H1 (cell line): ENCODE measurements around the gene TBC1D2B. TPM values are rescaled to one million over a fixed set of nuclear protein-coding genes. Genes with fewer than 3 reads are reported as not detected.

Experiments
- CTCF ChIA-PET: fragments of 300-600 bp; sonication (Branson Sonifier 250); formaldehyde crosslinking; loops from one replicate; lab custom pipeline; 2021; ENCODE audit not compliant: partially characterized antibody; lab: Charles Lee
- POLR2A ChIA-PET: fragments of 300-600 bp; sonication (Branson Sonifier 250); formaldehyde crosslinking; loops from one replicate; lab custom pipeline; 2021; ENCODE audit warnings: inconsistent platforms; ENCODE audit not compliant: partially characterized antibody; lab: Charles Lee
- DNase-seq, 2 experiments: peaks; one replicate each; pipeline versions ENCODE4 v3.0.0 to v3.0.0-alpha.2; 2010 to 2022; ENCODE audit warnings: low spot score in 2 of 2, low read depth in 1 of 2, mixed read lengths in 1 of 2
- FAIRE-seq: peaks from 2 replicates; lab custom pipeline; 2011; peaks lifted over from hg19 to GRCh38; lab: Jason Lieb, UNC
- H2AFZ ChIP-seq: 2 replicates; pipeline ENCODE4 v1.8.1; 2012; ENCODE audit warnings: low read length, inconsistent platforms
- H2AK5ac ChIP-seq: 2 replicates; pipeline ENCODE4 v1.6.1; 2013; ENCODE audit warnings: low read depth, low read length
- H2BK120ac ChIP-seq: replicated peaks from 2 replicates; pipeline ENCODE3; 2013; ENCODE audit warnings: low read depth, low read length, inconsistent platforms
- H2BK12ac ChIP-seq: 2 replicates; pipeline ENCODE4 v1.6.1; 2013; ENCODE audit warnings: low read depth, low read length
- H2BK15ac ChIP-seq: 2 replicates; pipeline ENCODE4 v1.6.1; 2013; ENCODE audit warnings: low read length
- H2BK20ac ChIP-seq: 2 replicates; pipeline ENCODE4 v1.6.1; 2013; ENCODE audit warnings: low read length
- H2BK5ac ChIP-seq: 2 replicates; pipeline ENCODE4 v1.6.1; 2013; ENCODE audit warnings: low read depth, low read length
- H3K14ac ChIP-seq: 2 replicates; pipeline ENCODE4 v1.6.1; 2013; ENCODE audit warnings: inconsistent platforms; ENCODE audit not compliant: insufficient read length
- H3K18ac ChIP-seq: 2 replicates; pipeline ENCODE4 v1.6.1; 2013; ENCODE audit warnings: low read length; ENCODE audit errors: extremely low read depth
- H3K23ac ChIP-seq: 2 replicates; pipeline ENCODE4 v1.6.1; 2013; ENCODE audit warnings: inconsistent platforms; ENCODE audit not compliant: insufficient read length
- H3K23me2 ChIP-seq: 2 replicates; pipeline ENCODE4 v1.6.1; 2013; ENCODE audit warnings: low read depth, low read length
- H3K27ac ChIP-seq: 2 replicates; pipeline ENCODE4 v1.6.1; 2011; ENCODE audit warnings: low read depth, low read length, inconsistent platforms
- H3K27me3 ChIP-seq, 4 experiments: replicated peaks in 1 of 4; 1 replicate in 1 of 4; 2 replicates in 3 of 4; pipeline versions ENCODE4 v1.6.1 to v1.8.1; 2011 to 2013; ENCODE audit warnings: low read length in 3 of 4, mild to moderate bottlenecking in 3 of 4, inconsistent platforms in 2 of 4, mixed read lengths in 2 of 4, moderate library complexity in 1 of 4; ENCODE audit not compliant: control insufficient read depth in 3 of 4, insufficient read depth in 3 of 4; ENCODE audit errors: extremely low read depth in 1 of 4
- H3K36me3 ChIP-seq, 4 experiments: 2 replicates each; pipeline versions ENCODE4 v1.6.1 to v1.8.1; 2011 to 2013; ENCODE audit warnings: mild to moderate bottlenecking in 4 of 4, low read length in 3 of 4, moderate library complexity in 2 of 4, control low read depth in 1 of 4, inconsistent platforms in 1 of 4; ENCODE audit not compliant: insufficient read depth in 4 of 4, control insufficient read depth in 2 of 4
- H3K4ac ChIP-seq: replicated peaks from 2 replicates; pipeline ENCODE3; 2013; ENCODE audit warnings: low read length, low read depth, mixed read lengths, inconsistent platforms; ENCODE audit not compliant: insufficient read length
- H3K4me1 ChIP-seq, 4 experiments: replicated peaks in 1 of 4; 1 replicate in 1 of 4; 2 replicates in 3 of 4; pipeline versions ENCODE4 v1.6.1 to v1.8.1; 2011 to 2013; ENCODE audit warnings: low read length in 3 of 4, inconsistent platforms in 2 of 4, mixed read lengths in 1 of 4; ENCODE audit not compliant: insufficient read depth in 4 of 4, control insufficient read depth in 3 of 4
- H3K4me2 ChIP-seq, 2 experiments: 2 replicates each; pipeline versions ENCODE4 v1.6.1 to v1.8.1; 2011 to 2013; ENCODE audit warnings: low read depth in 2 of 2, low read length in 2 of 2, control low read depth in 1 of 2, inconsistent platforms in 1 of 2, mild to moderate bottlenecking in 1 of 2; ENCODE audit not compliant: insufficient read depth in 1 of 2
- H3K4me3 ChIP-seq, 4 experiments: fragments of 200-600, 300-600 bp in 1 of 4; sonication (generic), shearing (Covaris generic), sonication (Bioruptor Twin) in 1 of 4; 2 replicates each; pipeline versions ENCODE4 v1.5.1 to v1.8.1; 2011 to 2016; ENCODE audit warnings: low read length in 4 of 4, low read depth in 3 of 4, control low read depth in 2 of 4, inconsistent platforms in 2 of 4, mild to moderate bottlenecking in 2 of 4, mixed read lengths in 1 of 4, moderate library complexity in 1 of 4; ENCODE audit not compliant: insufficient read depth in 2 of 4; ENCODE audit errors: extremely low read depth in 1 of 4
- H3K56ac ChIP-seq: replicated peaks from 2 replicates; pipeline ENCODE3; 2013; ENCODE audit warnings: low read depth, mild to moderate bottlenecking, mixed read lengths, low read length, inconsistent platforms; ENCODE audit not compliant: insufficient read length
- H3K79me1 ChIP-seq: 2 replicates; pipeline ENCODE4 v1.6.1; 2013; ENCODE audit warnings: low read depth, low read length, control low read depth
- H3K79me2 ChIP-seq, 2 experiments: 2 replicates each; pipeline versions ENCODE4 v1.6.1 to v1.8.1; 2012 to 2013; ENCODE audit warnings: low read length in 2 of 2, mild to moderate bottlenecking in 2 of 2, inconsistent platforms in 1 of 2; ENCODE audit not compliant: insufficient read depth in 2 of 2, control insufficient read depth in 1 of 2
- H3K9ac ChIP-seq, 4 experiments: replicated peaks in 1 of 4; 1 replicate in 1 of 4; 2 replicates in 3 of 4; pipeline versions ENCODE4 v1.6.1 to v1.8.1; 2011 to 2013; ENCODE audit warnings: low read depth in 3 of 4, low read length in 3 of 4, control low read depth in 2 of 4, mild to moderate bottlenecking in 2 of 4, moderate library complexity in 2 of 4, inconsistent platforms in 1 of 4; ENCODE audit errors: extremely low read depth in 1 of 4
- H3K9me3 ChIP-seq, 2 experiments: 2 replicates each; pipeline versions ENCODE4 v1.6.1 to v1.8.1; 2012 to 2013; ENCODE audit warnings: mild to moderate bottlenecking in 2 of 2, moderate library complexity in 2 of 2, control low read depth in 1 of 2, inconsistent platforms in 1 of 2, low read depth in 1 of 2, low read length in 1 of 2, mixed read lengths in 1 of 2; ENCODE audit not compliant: insufficient read depth in 2 of 2
- H4K20me1 ChIP-seq, 2 experiments: replicated peaks in 1 of 2; 2 replicates each; pipeline versions ENCODE3 to v1.8.1; 2011 to 2013; ENCODE audit warnings: inconsistent platforms in 2 of 2, low read length in 2 of 2, mild to moderate bottlenecking in 1 of 2; ENCODE audit not compliant: insufficient read depth in 2 of 2, control insufficient read depth in 1 of 2
- H4K5ac ChIP-seq: 2 replicates; pipeline ENCODE4 v1.6.1; 2013; ENCODE audit warnings: low read length, low read depth, mixed read lengths, inconsistent platforms; ENCODE audit not compliant: insufficient read length
- H4K8ac ChIP-seq: 2 replicates; pipeline ENCODE4 v1.8.0; 2013; ENCODE audit warnings: mild to moderate bottlenecking, moderate library complexity, low read length, inconsistent platforms; ENCODE audit not compliant: insufficient read depth; ENCODE audit errors: extremely low read depth
- H4K91ac ChIP-seq: replicated peaks from 2 replicates; pipeline ENCODE3; 2013; ENCODE audit warnings: low read length, mixed read lengths, inconsistent platforms; ENCODE audit not compliant: insufficient read length
- CEBPB ChIP-seq: IDR thresholded peaks from 2 replicates; pipeline ENCODE4 v1.6.1; 2012; ENCODE audit warnings: low read depth, low read length
- CHD1 ChIP-seq: IDR thresholded peaks from 2 replicates; pipeline ENCODE4 v1.6.1; 2012; ENCODE audit warnings: low read depth, low read length, improper control_type of control experiment
- FOSL1 ChIP-seq: IDR thresholded peaks from 2 replicates; pipeline ENCODE4 v1.6.1; 2011; ENCODE audit warnings: mild to moderate bottlenecking, low read depth, low read length, moderate library complexity; ENCODE audit not compliant: insufficient read depth
- GABPA ChIP-seq: IDR thresholded peaks from 2 replicates; pipeline ENCODE4 v1.6.1; 2011; ENCODE audit warnings: mild to moderate bottlenecking, low read length, moderate library complexity, borderline replicate concordance; ENCODE audit not compliant: insufficient read depth
- GTF2F1 ChIP-seq: IDR thresholded peaks from 2 replicates; pipeline ENCODE4 v1.6.1; 2012; ENCODE audit warnings: low read depth, low read length, improper control_type of control experiment, borderline replicate concordance
- NANOG ChIP-seq: IDR thresholded peaks from 2 replicates; pipeline ENCODE4 v1.6.1; 2011; ENCODE audit warnings: low read length, low read depth, mild to moderate bottlenecking, inconsistent platforms; ENCODE audit not compliant: insufficient read depth, poor library complexity, severe bottlenecking
- RBBP5 ChIP-seq: IDR thresholded peaks from 2 replicates; pipeline ENCODE4 v1.7.1; 2012; ENCODE audit warnings: low read depth, mild to moderate bottlenecking, inconsistent platforms, low read length, moderate library complexity, borderline replicate concordance
- SIN3A ChIP-seq, 2 experiments: IDR thresholded peaks in 1 of 2; conservative IDR thresholded peaks in 1 of 2; 2 replicates each; pipeline ENCODE4 v1.6.1; 2011 to 2012; ENCODE audit warnings: low read length in 2 of 2, improper control_type of control experiment in 1 of 2, low read depth in 1 of 2, mild to moderate bottlenecking in 1 of 2
- SUZ12 ChIP-seq: fragments of 200-600 bp; sonication (generic); IDR thresholded peaks from 2 replicates; pipeline ENCODE4 v1.6.1; 2012; ENCODE audit warnings: mild to moderate bottlenecking, inconsistent platforms, low read length, moderate library complexity, mixed read lengths
- WGBS, 2 experiments: shearing (Covaris generic) in 1 of 2; methylation state at CpG; one replicate each; pipeline versions ENCODE4 v1.1.6 to v1.1.7; 2013 to 2015; ENCODE audit warnings: low lambda C conversion rate in 2 of 2, mixed read lengths in 2 of 2, inconsistent platforms in 1 of 2, low coverage in 1 of 2, missing lambda C conversion rate in 1 of 2; ENCODE audit not compliant: insufficient replicate concordance in 2 of 2, insufficient coverage in 1 of 2, insufficient read length in 1 of 2; ENCODE audit errors: extremely low coverage in 1 of 2, missing lambda C conversion rate in 1 of 2; 5-methylcytosine and 5-hydroxymethylcytosine counted together
- polyA plus RNA-seq, 7 experiments: library from polyadenylated mRNA; depleted of rRNA in 3 of 7; stranded (reverse) in 5 of 7; unstranded in 2 of 7; fragments of >200 nt in 5 of 7; fragments of 200-250 nt in 2 of 7; gene quantifications; 1 replicate in 5 of 7; 2 replicates in 1 of 7; 4 replicates in 1 of 7; pipeline versions ENCODE4 v1.2.1 to v1.2.3, GENCODE V29; 2011 to 2013; ENCODE audit warnings: missing spikeins in 2 of 7, mixed read lengths in 2 of 7
- total RNA-seq: library from RNA; stranded (reverse); fragmentation: NEBNext Ultra II Directional; extraction: Animal tissue kit (Norgen Biotek cat#: 25700); gene quantifications from 2 replicates; pipeline ENCODE4 v1.2.1, GENCODE V29; 2021
- TF ChIP-seq, protein P1 (sequence below), 3 experiments: IDR thresholded peaks; 1 replicate in 2 of 3; 2 replicates in 1 of 3; pipeline versions ENCODE4 v1.5.1 to v1.6.1; 2011; ENCODE audit warnings: low read length in 3 of 3, mild to moderate bottlenecking in 3 of 3, inconsistent platforms in 2 of 3, low read depth in 1 of 3, moderate library complexity in 1 of 3; ENCODE audit not compliant: insufficient read depth in 1 of 3; ENCODE audit errors: control extremely low read depth in 1 of 3

TBC1D2B gene
- total and polyA plus RNA-seq, 2 of the 8 experiments (the other 6 are each of a cell fraction or from before 2014, with no cell fraction given), result 11.9 to 19.5 TPM

DNA sequence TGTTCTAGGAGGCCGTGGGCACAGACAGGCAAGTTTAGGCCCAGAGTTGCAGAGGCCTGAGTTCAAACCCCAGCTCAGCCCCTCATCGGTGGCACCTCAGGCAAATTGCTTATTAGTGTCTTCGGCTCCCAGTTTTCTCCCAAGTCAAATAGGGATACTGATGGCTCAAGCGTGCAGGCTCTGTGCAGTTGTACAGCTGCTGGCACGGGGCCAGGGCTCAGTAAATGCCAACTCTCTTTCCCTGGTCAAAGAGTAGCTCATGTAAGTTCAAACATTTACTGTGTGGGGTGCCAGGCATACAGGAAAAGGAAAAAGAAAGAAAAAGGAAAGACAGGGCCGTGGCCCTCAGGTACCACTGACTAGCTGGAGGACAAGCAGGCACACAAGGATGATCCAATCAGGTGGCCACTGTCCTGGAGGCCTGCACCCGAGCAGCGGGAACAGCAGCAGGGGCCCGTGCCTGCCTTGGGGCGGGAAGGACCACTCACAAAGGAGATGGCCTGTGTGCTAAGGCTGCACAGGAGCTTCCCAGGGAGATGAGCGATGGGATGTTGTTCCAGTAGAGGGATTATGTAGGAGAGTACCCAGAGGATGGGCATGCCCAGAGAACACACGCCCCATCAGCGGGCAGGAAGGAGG is 70.8 kb downstream of the TBC1D2B start:
- H3K9ac ChIP-seq, result no peak overlapping the region
- no peaks in the 10 kb centered on the region for H3K27me3 ChIP-seq
- no peaks in the 10 kb centered on the region for H3K23me2 ChIP-seq
- H2BK15ac ChIP-seq, result no peak overlapping the region
- H3K4me3 ChIP-seq, result no peak overlapping the region
- H2BK120ac ChIP-seq, result no peak overlapping the region
- no peak for FAIRE-seq
- H3K4me1 ChIP-seq, result peaks cover 0 to 4% (median 0%) of the 10 kb centered on the region in 4 experiments; a peak in 3 of 7 replicates
- ChIA-PET CTCF (interaction anchor here (0.6 to 4.6 kb wide), 20 partner anchors 10 to 236 kb away, joined by 3 to 23 read pairs (median 3); partner anchors contain the start of gene CIB2), POLR2A (no interaction called here)
- H3K4me2 ChIP-seq, result no peak overlapping the region
- no peak overlapping the region for H4K91ac ChIP-seq
- no peaks in the 10 kb centered on the region for H3K9me3 ChIP-seq
- no peak overlapping the region for H3K4ac ChIP-seq
- no peak overlapping the region for H3K56ac ChIP-seq
- H3K27ac ChIP-seq, result no peak overlapping the region
- H3K23ac ChIP-seq, result no peak overlapping the region
- no peaks in the 10 kb centered on the region; the same call in 1 of the 2 replicates for H3K79me1 ChIP-seq
- no peak overlapping the region for H3K14ac ChIP-seq
- H2BK5ac ChIP-seq, result no peak overlapping the region
- peaks cover 0 to 5% of the 10 kb centered on the region in 2 experiments for H4K20me1 ChIP-seq
- H3K36me3 ChIP-seq, result peaks cover 0 to 5% (median 2%) of the 10 kb centered on the region in 4 experiments; a peak in 1 of 8 replicates
- no peak overlapping the region for H2BK20ac ChIP-seq
- DNase-seq, result no peak
- H3K18ac ChIP-seq, result no peak overlapping the region
- H2AK5ac ChIP-seq, result no peak overlapping the region
- no peak overlapping the region for H2BK12ac ChIP-seq
- 87% methylated on average over 13 of the region's 13 CpGs; no CpG with 5 or more reads in 1 of the 2 experiments for WGBS, 2 experiments
- no peak overlapping the region for H2AFZ ChIP-seq
- no peak overlapping the region for H4K5ac ChIP-seq
- H4K8ac ChIP-seq, result no peak overlapping the region
- no peaks in the 10 kb centered on the region for H3K79me2 ChIP-seq
- TF ChIP-seq, protein P1, sequence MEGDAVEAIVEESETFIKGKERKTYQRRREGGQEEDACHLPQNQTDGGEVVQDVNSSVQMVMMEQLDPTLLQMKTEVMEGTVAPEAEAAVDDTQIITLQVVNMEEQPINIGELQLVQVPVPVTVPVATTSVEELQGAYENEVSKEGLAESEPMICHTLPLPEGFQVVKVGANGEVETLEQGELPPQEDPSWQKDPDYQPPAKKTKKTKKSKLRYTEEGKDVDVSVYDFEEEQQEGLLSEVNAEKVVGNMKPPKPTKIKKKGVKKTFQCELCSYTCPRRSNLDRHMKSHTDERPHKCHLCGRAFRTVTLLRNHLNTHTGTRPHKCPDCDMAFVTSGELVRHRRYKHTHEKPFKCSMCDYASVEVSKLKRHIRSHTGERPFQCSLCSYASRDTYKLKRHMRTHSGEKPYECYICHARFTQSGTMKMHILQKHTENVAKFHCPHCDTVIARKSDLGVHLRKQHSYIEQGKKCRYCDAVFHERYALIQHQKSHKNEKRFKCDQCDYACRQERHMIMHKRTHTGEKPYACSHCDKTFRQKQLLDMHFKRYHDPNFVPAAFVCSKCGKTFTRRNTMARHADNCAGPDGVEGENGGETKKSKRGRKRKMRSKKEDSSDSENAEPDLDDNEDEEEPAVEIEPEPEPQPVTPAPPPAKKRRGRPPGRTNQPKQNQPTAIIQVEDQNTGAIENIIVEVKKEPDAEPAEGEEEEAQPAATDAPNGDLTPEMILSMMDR (IDR thresholded peaks at IDR 0.05; ENCODE audit: control extremely low read depth in 1 of 3, insufficient read depth in 1 of 3, low read depth in 1 of 3, low read length in 3 of 3), result no peak
- TF ChIP-seq SIN3A (conservative IDR thresholded peaks at IDR 0.05 in 1 of 2, IDR thresholded peaks at IDR 0.05 in 1 of 2; ENCODE audit: low read depth in 1 of 2, low read length in 2 of 2) (no peak), CHD1 (no peak), FOSL1 (no peak), NANOG (no peak), GABPA (no peak), GTF2F1 (no peak), SUZ12 (no peak), RBBP5 (no peak), CEBPB (no peak)
